ENCODE measurements around the gene LAMA3.
"Not testable (repeated sequence)": the region's sequence is repeated elsewhere in the genome, so short reads cannot be mapped to it uniquely, and the experiment has no call there.

LAMA3 gene

GRCh38 chr18:23733895-23734294, 44.6 kb downstream of the LAMA3 start:
- in situ Hi-C loops (cut with MboI; ENCODE audit: low sequenced_read_pairs, unreplicated experiment), result no loop called here

GRCh38 chr18:23735021-23735464, 45.8 kb downstream of the LAMA3 start:
- TF ChIP-seq CTCF (IDR thresholded peaks at IDR 0.05; ENCODE audit: borderline replicate concordance, control extremely low read depth, extremely low read depth, insufficient read depth, missing control alignments), result no peak
- in situ Hi-C loops (cut with MboI; ENCODE audit: low sequenced_read_pairs, unreplicated experiment), result no loop called here
- no peak for DNase-seq (ENCODE audit: low spot score)

More at GRCh38 chr18:23733895-23734294, 44.6 kb downstream of the LAMA3 start:
- no peak for DNase-seq (ENCODE audit: low spot score)
- no peak for TF ChIP-seq CTCF (IDR thresholded peaks at IDR 0.05; ENCODE audit: borderline replicate concordance, control extremely low read depth, extremely low read depth, insufficient read depth, missing control alignments)

GRCh38 chr18:23737578-23737977, 48.3 kb downstream of the LAMA3 start:
- no peak for TF ChIP-seq CTCF (IDR thresholded peaks at IDR 0.05; ENCODE audit: borderline replicate concordance, control extremely low read depth, extremely low read depth, insufficient read depth, missing control alignments)
- in situ Hi-C loops (cut with MboI; ENCODE audit: low sequenced_read_pairs, unreplicated experiment), result no loop called here
- DNase-seq (ENCODE audit: low spot score), result no peak

GRCh38 chr18:23738151-23738550, 48.9 kb downstream of the LAMA3 start:
- in situ Hi-C loops (cut with MboI; ENCODE audit: low sequenced_read_pairs, unreplicated experiment), result no loop called here
- no peak for TF ChIP-seq CTCF (IDR thresholded peaks at IDR 0.05; ENCODE audit: borderline replicate concordance, control extremely low read depth, extremely low read depth, insufficient read depth, missing control alignments)
- no peak for DNase-seq (ENCODE audit: low spot score)

- DNase-seq (ENCODE audit: low spot score), result no peak
- in situ Hi-C loops (cut with MboI; ENCODE audit: low sequenced_read_pairs, unreplicated experiment), result no loop called here
- TF ChIP-seq CTCF (IDR thresholded peaks at IDR 0.05; ENCODE audit: borderline replicate concordance, control extremely low read depth, extremely low read depth, insufficient read depth, missing control alignments), result no peak
Observed at GRCh38 chr18:23738575-23738974, 49.3 kb downstream of the LAMA3 start.

GRCh38 chr18:23740105-23740830, 51.0 kb downstream of the LAMA3 start:
- in situ Hi-C loops (cut with MboI; ENCODE audit: low sequenced_read_pairs, unreplicated experiment), result no loop called here
- DNase-seq (ENCODE audit: low spot score), result no peak
- TF ChIP-seq CTCF (IDR thresholded peaks at IDR 0.05; ENCODE audit: borderline replicate concordance, control extremely low read depth, extremely low read depth, insufficient read depth, missing control alignments), result no peak

- in situ Hi-C loops (cut with MboI; ENCODE audit: low sequenced_read_pairs, unreplicated experiment); DNase-seq (ENCODE audit: low spot score): not testable (repeated sequence)
Observed at GRCh38 chr18:23741967-23742366, 52.7 kb downstream of the LAMA3 start.
